HepG2 (cell line): ENCODE results near the gene FETUB.

Experiments
- RNF2 ChIP-seq: fragments of 450-650 bp; conservative IDR thresholded peaks from 2 replicates; pipeline ENCODE4 v1.6.1; 2016; ENCODE audit warnings: low read depth
- SMC3 ChIP-seq: IDR thresholded peaks from 2 replicates; pipeline ENCODE4 v1.6.1; 2011; ENCODE audit warnings: low read length, improper control_type of control experiment
- TF ChIP-seq, protein P1 (sequence below): IDR thresholded peaks from 2 replicates; pipeline ENCODE4 v1.6.1; 2016; ENCODE audit warnings: low read depth
- TF ChIP-seq, protein P2 (sequence below), 2 experiments: sonication (generic) in 1 of 2; formaldehyde crosslinking in 1 of 2; IDR thresholded peaks; 2 replicates each; pipeline versions ENCODE4 v1.4.0 to v1.6.1; 2018 to 2020; ENCODE audit warnings: missing genetic modification reagents in 2 of 2, borderline replicate concordance in 1 of 2, low read depth in 1 of 2, mild to moderate bottlenecking in 1 of 2, missing biosample characterization in 1 of 2

DNA sequence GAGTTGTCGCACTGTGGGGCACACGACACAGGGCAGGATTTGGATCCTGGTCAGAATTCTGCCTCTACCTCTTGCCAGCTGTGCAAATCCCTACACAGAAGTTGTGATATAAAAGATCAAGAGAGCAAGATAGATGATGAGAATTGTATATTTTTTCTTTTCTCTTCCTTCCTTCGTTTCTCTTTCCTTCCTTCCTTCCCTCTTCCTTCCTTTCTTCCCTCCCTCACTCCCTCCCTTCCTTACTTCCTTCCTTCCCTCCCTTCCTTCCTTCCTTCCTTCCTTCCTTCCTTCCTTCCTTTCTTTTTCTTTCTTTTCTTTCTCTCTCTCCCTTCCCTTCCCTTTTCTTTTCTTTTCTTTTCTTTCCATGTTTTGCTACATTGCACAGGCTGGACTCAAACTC lies 39.3 kb upstream of the FETUB start:
- TF ChIP-seq RNF2 (no peak), SMC3 (no peak)
- TF ChIP-seq, protein P1, sequence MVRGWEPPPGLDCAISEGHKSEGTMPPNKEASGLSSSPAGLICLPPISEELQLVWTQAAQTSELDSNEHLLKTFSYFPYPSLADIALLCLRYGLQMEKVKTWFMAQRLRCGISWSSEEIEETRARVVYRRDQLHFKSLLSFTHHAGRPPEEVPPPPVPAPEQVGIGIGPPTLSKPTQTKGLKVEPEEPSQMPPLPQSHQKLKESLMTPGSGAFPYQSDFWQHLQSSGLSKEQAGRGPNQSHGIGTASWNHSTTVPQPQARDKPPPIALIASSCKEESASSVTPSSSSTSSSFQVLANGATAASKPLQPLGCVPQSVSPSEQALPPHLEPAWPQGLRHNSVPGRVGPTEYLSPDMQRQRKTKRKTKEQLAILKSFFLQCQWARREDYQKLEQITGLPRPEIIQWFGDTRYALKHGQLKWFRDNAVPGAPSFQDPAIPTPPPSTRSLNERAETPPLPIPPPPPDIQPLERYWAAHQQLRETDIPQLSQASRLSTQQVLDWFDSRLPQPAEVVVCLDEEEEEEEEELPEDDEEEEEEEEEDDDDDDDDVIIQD (CRISPR knock-in tag) = no peak
- TF ChIP-seq, protein P2, sequence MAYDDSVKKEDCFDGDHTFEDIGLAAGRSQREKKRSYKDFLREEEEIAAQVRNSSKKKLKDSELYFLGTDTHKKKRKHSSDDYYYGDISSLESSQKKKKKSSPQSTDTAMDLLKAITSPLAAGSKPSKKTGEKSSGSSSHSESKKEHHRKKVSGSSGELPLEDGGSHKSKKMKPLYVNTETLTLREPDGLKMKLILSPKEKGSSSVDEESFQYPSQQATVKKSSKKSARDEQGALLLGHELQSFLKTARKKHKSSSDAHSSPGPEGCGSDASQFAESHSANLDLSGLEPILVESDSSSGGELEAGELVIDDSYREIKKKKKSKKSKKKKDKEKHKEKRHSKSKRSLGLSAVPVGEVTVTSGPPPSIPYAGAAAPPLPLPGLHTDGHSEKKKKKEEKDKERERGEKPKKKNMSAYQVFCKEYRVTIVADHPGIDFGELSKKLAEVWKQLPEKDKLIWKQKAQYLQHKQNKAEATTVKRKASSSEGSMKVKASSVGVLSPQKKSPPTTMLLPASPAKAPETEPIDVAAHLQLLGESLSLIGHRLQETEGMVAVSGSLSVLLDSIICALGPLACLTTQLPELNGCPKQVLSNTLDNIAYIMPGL (CRISPR knock-in tag; IDR thresholded peaks at IDR 0.05; ENCODE audit: borderline replicate concordance in 1 of 2, low read depth in 1 of 2) = no peak
